ENCODE data around the gene TMED5.

GRCh38 chr1:93102142-93102541 is 78.1 kb downstream of the TMED5 start:
- TF ChIP-seq MAX (IDR thresholded peaks at IDR 0.05) = no peak
- TF ChIP-seq TEAD4 (IDR thresholded peaks at IDR 0.05) = no peak
- no peak for TF ChIP-seq EP300 (IDR thresholded peaks at IDR 0.05; ENCODE audit: borderline replicate concordance)
- no peak for TF ChIP-seq CEBPB (IDR thresholded peaks at IDR 0.05)
- no peak for TF ChIP-seq TAF1 (IDR thresholded peaks at IDR 0.05; ENCODE audit: low read depth)
- no peak for TF ChIP-seq USF1 (IDR thresholded peaks at IDR 0.05)
- no peak for TF ChIP-seq REST (IDR thresholded peaks at IDR 0.05; ENCODE audit: low read depth)
- no peak for TF ChIP-seq RAD21 (IDR thresholded peaks at IDR 0.05; ENCODE audit: low read depth)
- no peak for TF ChIP-seq ZBTB7A (IDR thresholded peaks at IDR 0.05; ENCODE audit: low read depth)
- TF ChIP-seq TCF12 (IDR thresholded peaks at IDR 0.05; ENCODE audit: low read depth) = no peak
- no peak for TF ChIP-seq EGR1 (IDR thresholded peaks at IDR 0.05)

Data from Ishikawa (cell line).